Amniotic epithelial cell (primary cell): ENCODE data around the gene TALDO1.
"Not testable (repeated sequence)": the region's sequence is repeated elsewhere in the genome, so short reads cannot be mapped to it uniquely, and the experiment has no call there.

Experiments
- DNase-seq: peaks from one replicate; pipeline ENCODE4 v3.0.0-alpha.2; 2010; ENCODE audit warnings: low read depth

The TALDO1 gene

GRCh38 chr11:737366-737765, 9.9 kb upstream of the TALDO1 start:
- no peak for DNase-seq

- DNase-seq: not testable (repeated sequence)
These were observed 9.4 kb upstream of the TALDO1 start for GRCh38 chr11:737899-738298.

- no peak for DNase-seq
These were observed 5.1 kb upstream of the TALDO1 start for GRCh38 chr11:742156-742546.

- no peak for DNase-seq
These were observed 4.6 kb upstream of the TALDO1 start for GRCh38 chr11:742571-743201.

- no peak for DNase-seq
These were observed 1.8 kb upstream of the TALDO1 start for GRCh38 chr11:745428-745827.

- DNase-seq: no peak
These were observed 741 bp upstream of the TALDO1 start for GRCh38 chr11:746289-747157.

- peak; percentile 31 for DNase-seq
These were observed 719 bp downstream of the TALDO1 start for GRCh38 chr11:748007-748359.

- DNase-seq: no peak
These were observed 2.5 kb downstream of the TALDO1 start for GRCh38 chr11:749731-750130.

GRCh38 chr11:760236-760635, 13.0 kb downstream of the TALDO1 start:
- DNase-seq: no peak

GRCh38 chr11:761526-762108, 14.4 kb downstream of the TALDO1 start:
- no peak for DNase-seq

- DNase-seq: peak; percentile 90
These were observed 15.3 kb downstream of the TALDO1 start for GRCh38 chr11:762421-763072.

- no peak for DNase-seq
These were observed 15.8 kb downstream of the TALDO1 start for GRCh38 chr11:763073-763463.

- DNase-seq: no peak
These were observed 16.5 kb downstream of the TALDO1 start for GRCh38 chr11:763549-764321.

- DNase-seq: no peak
These were observed 17.2 kb downstream of the TALDO1 start for GRCh38 chr11:764322-765024.

- peak; percentile 33 for DNase-seq
These were observed 17.9 kb downstream of the TALDO1 start for GRCh38 chr11:765025-765801.

GRCh38 chr11:765802-766091, 18.5 kb downstream of the TALDO1 start:
- no peak for DNase-seq

- DNase-seq: no peak
These were observed 19.1 kb downstream of the TALDO1 start for GRCh38 chr11:766106-766935.

GRCh38 chr11:766936-767210, 19.6 kb downstream of the TALDO1 start:
- no peak for DNase-seq

GRCh38 chr11:767238-767637, 20.0 kb downstream of the TALDO1 start:
- no peak for DNase-seq
